CD4-positive, alpha-beta T cell treated with Interleukin-10 for 1 hour (primary cell): ENCODE data around the gene PSMD4.
"Not testable (repeated sequence)": the region's sequence is repeated elsewhere in the genome, so short reads cannot be mapped to it uniquely, and the experiment has no call there.

ENCODE experiments used
- DNase-seq: peaks from one replicate; pipeline ENCODE4 v3.0.0-alpha.2; 2020

The PSMD4 gene

GRCh38 chr1:151273924-151274466, 19.5 kb downstream of the PSMD4 start:
- no peak for DNase-seq

GRCh38 chr1:151275341-151275740, 20.8 kb downstream of the PSMD4 start:
- DNase-seq = not testable (repeated sequence)

GRCh38 chr1:151277249-151277648, 22.7 kb downstream of the PSMD4 start:
- DNase-seq = no peak

DNA sequence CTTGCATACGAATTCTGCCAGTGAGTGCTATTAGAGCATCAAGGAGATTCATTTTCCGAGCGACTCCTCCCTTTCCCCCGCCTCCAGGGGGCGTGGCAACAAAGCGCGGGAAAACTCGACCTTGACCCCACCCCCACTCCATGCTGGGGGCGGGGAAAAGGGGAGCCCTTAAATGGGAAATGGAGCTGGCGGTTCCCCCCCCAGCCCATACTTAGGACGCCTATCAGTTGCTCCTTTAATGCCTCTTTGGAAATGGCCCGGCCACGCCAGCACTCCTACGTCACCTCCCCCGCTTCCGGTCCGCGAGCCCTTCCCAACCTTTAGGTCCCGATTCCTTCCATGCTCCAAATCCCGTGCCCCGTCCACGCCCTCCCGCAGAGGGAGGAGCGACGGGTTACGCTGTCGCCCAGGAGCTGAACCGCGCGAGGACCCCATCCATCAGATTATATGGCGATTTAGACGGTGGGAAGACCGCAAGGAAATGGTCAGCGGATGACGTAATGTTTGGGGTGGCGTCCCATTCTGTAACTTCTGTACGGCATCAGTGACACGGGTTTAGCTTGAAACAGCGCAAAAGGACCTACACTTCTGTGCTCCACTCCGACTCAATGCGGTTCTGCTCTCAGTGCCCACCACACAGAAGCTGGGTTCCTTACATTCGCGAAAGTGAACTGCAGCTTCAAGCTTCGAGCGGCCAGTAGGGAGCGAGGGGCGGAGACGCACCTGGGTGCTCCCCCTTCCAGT, 26.9 kb downstream of the PSMD4 start:
- DNase-seq = peak; percentile 97

DNA sequence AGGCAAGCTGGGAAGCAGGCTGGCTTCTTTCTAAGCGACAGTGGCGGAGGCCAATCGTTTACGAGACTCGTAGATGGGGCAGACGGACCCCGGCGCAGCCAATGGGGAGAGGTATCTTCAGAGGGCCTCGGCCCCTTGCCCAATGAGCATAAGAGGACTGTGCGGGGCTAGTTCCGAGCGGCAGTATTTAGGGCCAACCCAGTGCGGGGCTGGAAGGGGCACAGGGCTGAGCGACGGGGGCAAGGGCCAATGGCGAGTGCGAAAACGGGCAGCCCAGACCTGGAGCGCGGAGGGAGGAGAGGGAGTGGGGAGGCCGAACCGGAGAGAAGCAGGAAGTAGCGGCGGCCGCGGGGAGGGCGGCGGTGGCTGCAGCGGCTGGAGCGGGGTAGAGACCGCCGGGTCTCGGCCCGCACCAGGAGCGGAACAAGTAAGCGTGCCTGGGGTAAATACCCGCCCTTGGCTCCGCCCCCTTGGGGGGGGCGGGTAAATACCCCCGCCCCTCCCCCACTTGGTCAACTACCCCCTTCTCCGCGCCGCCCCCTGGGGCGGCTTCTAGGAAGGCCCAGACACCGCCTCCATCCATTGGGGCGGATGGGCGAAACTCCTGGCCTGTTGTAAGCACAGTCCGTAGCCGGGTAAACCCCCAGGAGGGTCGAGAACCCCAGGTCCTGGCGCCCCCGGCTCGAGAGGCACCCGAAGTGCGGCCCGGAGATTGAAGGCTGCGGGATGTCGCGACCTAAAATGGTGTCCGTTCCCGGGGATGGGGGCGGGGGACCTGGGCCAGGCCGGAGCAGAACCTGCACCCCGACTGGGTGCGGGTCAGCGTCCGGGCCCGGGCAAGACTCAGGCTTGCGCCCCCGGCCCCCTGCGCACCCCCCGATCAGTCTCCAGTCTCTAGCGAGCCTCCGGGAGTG, 27.7 kb downstream of the PSMD4 start, which contains the start of gene ZNF687:
ZNF687 (plus strand) TSS at position 331 of the 914 bp plus-strand sequence. CDS start 3,993 bp downstream, outside the sequence.
- peak; percentile 99 for DNase-seq

DNA sequence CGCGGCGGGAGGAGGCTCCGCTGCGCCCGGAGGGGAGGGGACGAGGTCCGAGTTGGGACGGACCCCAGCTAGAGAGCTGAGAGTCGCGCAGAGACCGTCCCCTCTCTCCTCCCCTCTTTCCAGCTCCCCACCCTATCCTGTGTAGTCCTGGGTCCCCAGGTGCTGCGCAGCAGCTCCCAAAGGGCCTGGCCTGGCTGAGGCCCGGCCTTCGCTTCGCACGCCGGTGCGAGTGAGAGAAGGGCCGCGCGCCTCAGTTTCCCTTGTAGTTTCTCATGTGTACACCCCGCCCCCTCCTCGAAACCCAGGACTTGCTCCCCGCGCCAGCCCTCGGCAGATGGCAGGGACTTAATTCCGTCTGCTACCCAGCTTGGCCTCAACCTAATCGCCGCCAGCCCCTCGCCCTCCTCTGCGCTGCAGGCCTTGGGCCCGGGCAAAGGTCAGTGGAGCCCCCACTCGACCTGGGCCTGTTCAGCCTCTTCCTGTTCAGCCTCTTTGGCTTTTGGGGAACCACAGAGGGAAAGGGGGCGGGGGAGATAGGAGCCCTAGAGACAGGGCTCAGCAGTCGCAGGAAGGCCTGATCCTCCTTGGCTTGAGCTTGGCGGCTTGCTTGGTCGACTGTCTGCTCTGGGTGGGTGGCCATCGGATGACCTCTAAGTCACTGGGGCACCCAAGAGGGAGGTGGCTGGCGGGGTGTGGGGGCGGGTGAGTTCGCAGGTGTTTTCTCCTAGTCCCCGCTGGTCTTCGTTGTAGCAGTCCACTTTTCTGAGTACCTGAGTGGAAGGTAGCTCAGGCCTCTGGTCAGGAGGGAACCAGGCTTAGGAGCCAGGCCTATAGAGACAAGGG, 28.6 kb downstream of the PSMD4 start:
- peak; percentile 29 for DNase-seq

DNA sequence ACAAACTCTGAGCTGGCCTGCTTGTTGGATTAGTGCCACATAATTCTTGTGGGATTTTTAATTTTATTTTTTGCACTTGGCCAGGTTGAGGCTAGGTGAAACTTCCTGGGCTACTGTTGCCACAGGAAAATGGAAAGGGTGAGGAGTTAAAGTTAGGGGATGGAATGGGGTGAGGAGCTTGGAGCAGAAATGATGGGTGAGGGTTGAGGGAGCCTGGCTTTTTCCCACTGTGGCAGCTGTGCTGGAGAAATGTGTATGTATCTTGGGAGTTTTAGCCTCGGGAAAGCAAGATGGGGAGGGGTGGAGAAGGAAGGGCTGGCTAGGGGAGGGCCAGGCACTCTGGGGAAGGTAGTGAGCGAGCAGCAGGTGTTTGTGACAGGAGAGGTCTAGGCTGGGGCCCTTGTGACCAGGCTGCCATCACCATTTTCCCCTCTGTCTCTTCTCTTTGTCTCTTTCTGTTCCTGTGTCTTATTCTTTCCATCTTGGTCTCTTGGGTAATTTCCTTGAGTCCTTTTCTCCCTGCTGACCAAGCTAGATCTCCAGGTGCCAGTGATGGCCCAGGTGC, 29.6 kb downstream of the PSMD4 start:
- DNase-seq = no peak

GRCh38 chr1:151286619-151287340, 32.2 kb downstream of the PSMD4 start:
- DNase-seq = no peak

DNA sequence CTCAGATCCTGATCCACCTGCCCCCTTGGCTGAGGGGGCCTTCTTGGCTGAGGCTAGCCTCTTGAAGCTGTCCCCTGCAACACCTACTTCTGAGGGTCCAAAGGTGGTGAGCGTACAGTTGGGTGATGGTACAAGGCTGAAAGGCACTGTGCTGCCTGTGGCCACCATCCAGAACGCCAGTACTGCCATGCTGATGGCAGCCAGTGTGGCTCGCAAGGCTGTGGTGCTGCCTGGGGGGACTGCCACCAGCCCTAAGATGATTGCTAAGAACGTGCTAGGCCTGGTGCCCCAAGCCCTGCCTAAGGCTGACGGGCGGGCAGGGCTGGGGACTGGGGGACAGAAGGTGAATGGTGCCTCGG, 32.8 kb downstream of the PSMD4 start:
- no peak for DNase-seq

- DNase-seq = no peak
Measured at GRCh38 chr1:151287767-151288500, 33.4 kb downstream of the PSMD4 start.

DNA sequence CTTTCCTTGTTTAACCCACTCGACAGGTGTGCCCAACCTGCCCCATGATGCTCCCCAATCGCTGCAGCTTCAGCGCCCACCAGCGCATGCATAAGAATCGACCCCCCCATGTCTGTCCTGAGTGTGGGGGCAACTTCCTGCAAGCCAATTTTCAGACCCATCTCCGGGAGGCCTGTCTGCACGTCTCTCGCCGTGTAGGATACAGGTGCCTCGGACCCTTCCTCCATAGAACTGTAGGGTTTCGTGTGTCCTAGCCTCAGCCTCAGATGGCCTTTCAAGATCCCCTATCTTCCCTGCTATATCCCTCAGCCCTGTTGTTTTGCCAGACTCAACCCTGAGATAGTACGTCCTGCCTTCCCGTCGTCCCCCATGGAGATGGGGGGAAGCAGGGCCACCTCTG, 34.0 kb downstream of the PSMD4 start:
- no peak for DNase-seq

DNA sequence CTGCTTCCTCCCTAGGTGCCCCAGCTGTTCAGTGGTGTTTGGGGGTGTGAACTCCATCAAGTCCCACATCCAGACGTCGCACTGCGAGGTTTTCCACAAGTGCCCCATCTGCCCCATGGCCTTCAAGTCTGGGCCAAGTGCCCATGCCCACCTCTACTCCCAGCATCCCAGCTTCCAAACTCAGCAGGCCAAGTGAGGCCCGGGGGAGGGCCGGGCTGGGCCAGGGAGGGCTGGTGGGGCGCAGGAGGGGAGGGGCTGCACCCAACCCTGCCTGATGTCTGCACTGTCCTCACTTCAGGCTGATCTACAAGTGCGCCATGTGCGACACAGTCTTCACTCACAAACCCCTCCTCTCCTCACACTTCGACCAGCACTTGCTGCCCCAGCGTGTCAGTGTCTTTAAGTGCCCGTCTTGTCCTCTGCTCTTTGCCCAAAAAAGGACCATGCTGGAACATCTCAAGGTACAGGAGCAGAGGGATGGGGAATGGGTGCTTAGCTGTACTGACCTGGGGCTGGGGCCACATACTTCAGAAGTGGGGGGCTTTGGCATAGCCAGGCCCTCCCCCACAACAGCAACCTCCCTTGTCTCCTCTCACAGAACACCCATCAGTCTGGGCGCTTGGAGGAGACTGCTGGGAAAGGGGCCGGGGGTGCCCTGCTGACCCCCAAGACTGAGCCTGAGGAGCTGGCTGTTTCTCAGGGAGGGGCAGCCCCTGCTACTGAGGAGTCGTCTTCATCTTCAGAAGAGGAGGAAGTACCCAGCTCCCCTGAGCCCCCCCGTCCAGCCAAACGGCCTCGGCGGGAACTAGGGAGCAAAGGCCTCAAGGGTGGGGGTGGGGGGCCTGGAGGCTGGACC, 34.8 kb downstream of the PSMD4 start:
- no peak for DNase-seq

GRCh38 chr1:151289991-151290708, 35.6 kb downstream of the PSMD4 start:
- no peak for DNase-seq

GRCh38 chr1:151290709-151291303, 36.3 kb downstream of the PSMD4 start:
- no peak for DNase-seq

GRCh38 chr1:151292207-151293030, 37.9 kb downstream of the PSMD4 start:
- DNase-seq = no peak

DNA sequence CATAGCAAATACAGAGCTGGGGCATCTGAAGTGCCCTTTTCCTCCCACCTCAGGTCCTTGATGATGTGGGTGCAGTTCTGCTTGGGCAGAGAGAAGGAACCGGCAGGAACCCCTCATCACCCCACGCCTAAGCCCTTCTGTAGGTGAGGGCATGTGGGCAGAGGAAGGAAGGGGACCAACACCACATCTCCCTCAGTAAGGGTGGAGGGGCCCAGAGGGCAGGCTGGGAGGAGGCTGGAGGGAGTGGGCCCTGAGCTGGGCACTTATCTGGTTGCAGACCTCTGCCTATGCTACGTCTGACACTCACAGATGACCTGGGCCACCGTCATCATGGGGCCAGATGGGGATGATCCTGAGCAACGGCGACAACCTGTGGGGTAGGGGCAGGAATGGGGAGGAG, 38.6 kb downstream of the PSMD4 start:
- DNase-seq = no peak

- no peak for DNase-seq
Measured at GRCh38 chr1:151294742-151295462, 40.4 kb downstream of the PSMD4 start.
